Mesendoderm (in vitro differentiated cells): ENCODE measurements around the gene MAK.

ENCODE experiments used
- DNase-seq: peaks from one replicate; pipeline ENCODE4 v3.0.0; 2013
- H2AK5ac ChIP-seq: 2 replicates; pipeline ENCODE4 v1.6.1; 2013; ENCODE audit warnings: low read length, inconsistent platforms
- H2BK120ac ChIP-seq: 2 replicates; pipeline ENCODE4 v1.6.1; 2013; ENCODE audit warnings: low read depth, mild to moderate bottlenecking, low read length, moderate library complexity, mixed read lengths
- H2BK15ac ChIP-seq: replicated peaks from 2 replicates; pipeline ENCODE4 v1.6.1; 2013; ENCODE audit warnings: low read depth, mild to moderate bottlenecking, moderate library complexity
- H2BK5ac ChIP-seq: 2 replicates; pipeline ENCODE4 v1.6.1; 2013; ENCODE audit warnings: low read length, inconsistent platforms
- H3K18ac ChIP-seq: 2 replicates; pipeline ENCODE4 v1.6.1; 2013; ENCODE audit warnings: mild to moderate bottlenecking, low read length, mixed read lengths
- H3K23ac ChIP-seq: one replicate; pipeline ENCODE4 v1.6.1; 2013; ENCODE audit warnings: low read length
- H3K27ac ChIP-seq: 2 replicates; pipeline ENCODE4 v1.5.1; 2013; ENCODE audit warnings: low read depth, mild to moderate bottlenecking, inconsistent platforms, low read length, moderate library complexity
- H3K27me3 ChIP-seq: 2 replicates; pipeline ENCODE4 v1.6.1; 2013; ENCODE audit warnings: low read length, control low read depth, mild to moderate bottlenecking, inconsistent platforms; ENCODE audit not compliant: insufficient read depth, poor library complexity
- H3K36me3 ChIP-seq: 2 replicates; pipeline ENCODE4 v1.6.1; 2013; ENCODE audit warnings: low read length, inconsistent platforms; ENCODE audit not compliant: control insufficient read depth, insufficient read depth
- H3K4ac ChIP-seq: one replicate; pipeline ENCODE4 v1.6.1; 2013; ENCODE audit warnings: low read depth, mild to moderate bottlenecking, low read length, moderate library complexity
- H3K4me1 ChIP-seq: 2 replicates; pipeline ENCODE4 v1.6.1; 2013; ENCODE audit warnings: low read depth, low read length, inconsistent platforms; ENCODE audit not compliant: control insufficient read depth
- H3K4me2 ChIP-seq: 2 replicates; pipeline ENCODE4 v1.6.1; 2013; ENCODE audit warnings: low read length
- H3K4me3 ChIP-seq: 2 replicates; pipeline ENCODE4 v1.5.1; 2013; ENCODE audit warnings: mild to moderate bottlenecking, low read length
- H3K56ac ChIP-seq: one replicate; pipeline ENCODE4 v1.6.1; 2013; ENCODE audit warnings: low read length
- H3K79me1 ChIP-seq: 2 replicates; pipeline ENCODE4 v1.6.1; 2013; ENCODE audit warnings: low read length, inconsistent platforms
- H3K79me2 ChIP-seq: 2 replicates; pipeline ENCODE4 v1.6.1; 2013; ENCODE audit warnings: mild to moderate bottlenecking, low read length; ENCODE audit not compliant: control insufficient read depth, insufficient read depth
- H3K9ac ChIP-seq: 2 replicates; pipeline ENCODE4 v1.6.1; 2013; ENCODE audit warnings: low read length, inconsistent platforms
- H4K5ac ChIP-seq: one replicate; pipeline ENCODE4 v1.6.1; 2013; ENCODE audit warnings: low read length
- H4K8ac ChIP-seq: one replicate; pipeline ENCODE4 v1.6.1; 2013; ENCODE audit warnings: low read depth, mild to moderate bottlenecking, control low read depth, low read length, moderate library complexity
- WGBS: extraction: QIAGEN DNeasy Blood & Tissue Kit; methylation state at CpG from one replicate; pipeline ENCODE4 v1.1.7; 2013; ENCODE audit warnings: low lambda C conversion rate, missing lambda C conversion rate; ENCODE audit not compliant: insufficient coverage; ENCODE audit errors: extremely low coverage; 5-methylcytosine and 5-hydroxymethylcytosine counted together

The MAK gene

DNA sequence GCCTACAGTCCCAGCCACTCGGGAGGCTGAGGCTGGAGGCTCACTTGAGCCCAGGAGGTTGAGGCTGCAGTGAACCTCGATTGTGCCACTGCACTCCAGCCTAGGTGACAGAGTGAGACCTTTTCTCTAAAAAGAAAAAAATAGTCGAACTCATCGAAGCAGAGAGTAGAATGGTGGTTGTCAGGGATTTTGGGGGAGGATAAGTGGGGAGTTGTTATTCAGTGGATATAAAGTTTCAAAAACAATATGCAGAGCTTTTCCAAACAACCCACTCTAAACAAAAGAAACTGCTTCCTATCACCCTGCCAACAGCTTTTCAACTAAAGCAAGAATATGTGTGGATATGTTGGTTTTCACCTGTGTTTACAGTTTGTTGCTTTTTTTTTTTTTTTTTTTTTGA, 11.6 kb upstream of the MAK start:
- H3K79me1 ChIP-seq: no peaks in the 10 kb centered on the region
- no peak overlapping the region for H3K9ac ChIP-seq
- H4K5ac ChIP-seq: no peak overlapping the region
- no peak overlapping the region for H2AK5ac ChIP-seq
- H2BK5ac ChIP-seq: no peak overlapping the region
- H3K27me3 ChIP-seq: no peaks in the 10 kb centered on the region
- no peak for DNase-seq
- no peak overlapping the region for H2BK120ac ChIP-seq
- H3K79me2 ChIP-seq: no peaks in the 10 kb centered on the region
- H3K4me2 ChIP-seq: no peak overlapping the region
- no peak overlapping the region for H3K56ac ChIP-seq
- no peak overlapping the region for H2BK15ac ChIP-seq
- whole genome bisulfite sequencing: no CpG with 5 or more reads among the region's 4 CpGs
- H3K23ac ChIP-seq: no peak overlapping the region
- no peak overlapping the region for H3K18ac ChIP-seq
- H3K4ac ChIP-seq: no peak overlapping the region
- H3K36me3 ChIP-seq: no peaks in the 10 kb centered on the region
- no peak overlapping the region for H3K4me3 ChIP-seq
- no peaks in the 10 kb centered on the region for H3K4me1 ChIP-seq
- H4K8ac ChIP-seq: no peak overlapping the region
- no peak overlapping the region for H3K27ac ChIP-seq

DNA sequence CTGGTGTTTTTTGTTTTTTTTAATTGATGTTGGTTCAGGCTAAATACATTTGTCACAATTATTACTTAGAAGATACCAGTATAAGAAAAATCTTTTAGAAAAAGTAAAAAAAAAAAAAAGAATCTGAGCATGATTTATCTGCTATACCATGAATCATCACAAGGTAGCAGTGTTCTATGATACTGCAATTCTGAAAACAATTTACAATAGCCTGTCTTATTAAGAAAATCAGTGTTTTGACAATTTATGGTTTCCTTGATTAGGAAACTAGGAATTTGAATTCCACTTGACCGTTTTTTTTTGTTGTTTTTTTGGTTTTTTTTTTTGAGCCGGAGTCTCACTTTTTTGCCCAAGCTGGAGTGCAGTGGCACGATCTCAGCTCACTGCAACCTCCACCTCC, 9.3 kb upstream of the MAK start:
- DNase-seq: no peak
- H2AK5ac ChIP-seq: no peak overlapping the region
- no peaks in the 10 kb centered on the region for H3K4me1 ChIP-seq
- H4K5ac ChIP-seq: no peak overlapping the region
- H3K27ac ChIP-seq: no peak overlapping the region
- H3K9ac ChIP-seq: no peak overlapping the region
- no peak overlapping the region for H3K23ac ChIP-seq
- H3K18ac ChIP-seq: no peak overlapping the region
- H2BK5ac ChIP-seq: no peak overlapping the region
- no peaks in the 10 kb centered on the region for H3K27me3 ChIP-seq
- H3K56ac ChIP-seq: no peak overlapping the region
- H2BK120ac ChIP-seq: no peak overlapping the region
- no peaks in the 10 kb centered on the region for H3K79me1 ChIP-seq
- no peak overlapping the region for H4K8ac ChIP-seq
- WGBS: no CpG with 5 or more reads among the region's 3 CpGs
- no peak overlapping the region for H3K4ac ChIP-seq
- H3K4me2 ChIP-seq: no peak overlapping the region
- H2BK15ac ChIP-seq: no peak overlapping the region
- H3K36me3 ChIP-seq: no peaks in the 10 kb centered on the region
- H3K79me2 ChIP-seq: no peaks in the 10 kb centered on the region
- H3K4me3 ChIP-seq: no peak overlapping the region

DNA sequence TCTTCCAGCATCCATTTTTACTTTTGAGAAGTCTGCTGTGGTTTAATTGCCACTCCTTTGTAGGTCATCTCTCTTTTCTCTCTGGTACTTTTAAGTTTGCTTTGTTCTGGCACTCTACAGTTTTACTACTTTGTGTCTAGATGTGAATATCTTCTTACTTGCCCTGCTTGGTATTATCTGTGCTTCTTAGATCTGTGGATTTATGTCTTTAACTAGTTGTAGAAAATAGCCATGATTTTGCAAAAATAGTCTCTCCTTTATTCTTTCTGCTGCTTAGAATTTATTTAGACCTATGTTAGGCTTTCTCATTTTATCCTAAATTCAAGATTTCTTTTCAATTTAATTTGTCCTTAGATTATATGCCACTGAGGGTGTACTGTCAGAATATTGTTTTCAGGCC, 5.2 kb upstream of the MAK start:
- Histone ChIP-seq H3K4me1 (no peaks in the 10 kb centered on the region), H3K56ac (no peak overlapping the region), H3K4me2 (no peak overlapping the region), H3K27me3 (no peaks in the 10 kb centered on the region), H3K27ac (no peak overlapping the region), H3K79me2 (no peaks in the 10 kb centered on the region), H3K36me3 (no peaks in the 10 kb centered on the region), H3K4ac (no peak overlapping the region), H3K4me3 (no peak overlapping the region), H3K9ac (no peak overlapping the region), H4K5ac (no peak overlapping the region), H2BK5ac (no peak overlapping the region), H2AK5ac (no peak overlapping the region), H3K23ac (no peak overlapping the region), H3K79me1 (no peaks in the 10 kb centered on the region), H2BK15ac (no peak overlapping the region), H4K8ac (no peak overlapping the region), H2BK120ac (no peak overlapping the region), H3K18ac (no peak overlapping the region)
- no peak for DNase-seq

DNA sequence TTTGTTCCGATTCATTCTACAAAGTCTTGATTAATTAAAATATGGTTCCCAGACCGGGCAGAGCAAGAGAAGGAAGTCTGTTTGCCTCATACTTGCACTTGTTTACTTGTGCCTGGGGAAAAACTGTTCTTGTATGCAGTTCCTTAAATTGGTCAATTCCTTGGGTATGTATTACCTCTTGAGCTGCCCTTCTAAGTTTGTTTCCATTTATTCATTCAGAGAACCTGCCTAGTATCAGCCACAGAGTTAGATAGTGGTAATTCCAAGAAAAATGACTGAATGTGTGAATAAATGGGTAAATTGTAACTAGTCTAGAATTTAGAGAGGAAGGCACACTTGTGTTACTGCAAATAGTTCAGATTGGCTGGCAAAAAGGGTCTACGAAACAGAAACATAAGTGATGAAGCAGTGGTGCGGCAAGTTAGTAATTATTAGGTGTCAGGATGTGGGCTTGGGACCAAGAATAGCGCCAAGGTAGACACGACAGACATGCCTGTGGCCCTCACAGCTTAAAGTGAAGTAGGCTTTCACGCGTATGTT, 525 bp upstream of the MAK start:
- Histone ChIP-seq H3K4ac (no peak overlapping the region), H3K4me3 (no peak overlapping the region), H3K36me3 (no peaks in the 10 kb centered on the region), H3K4me1 (no peaks in the 10 kb centered on the region), H3K27me3 (peaks cover 2% of the 10 kb centered on the region), H2AK5ac (no peak overlapping the region), H3K9ac (no peak overlapping the region), H3K27ac (no peak overlapping the region), H2BK5ac (no peak overlapping the region), H3K23ac (no peak overlapping the region), H3K79me1 (no peaks in the 10 kb centered on the region), H3K18ac (no peak overlapping the region), H2BK120ac (no peak overlapping the region), H4K5ac (no peak overlapping the region), H4K8ac (no peak overlapping the region), H3K79me2 (no peaks in the 10 kb centered on the region), H2BK15ac (no peak overlapping the region), H3K56ac (no peak overlapping the region), H3K4me2 (no peak overlapping the region)
- DNase-seq: no peak
- no CpG with 5 or more reads among the region's 8 CpGs for WGBS

DNA sequence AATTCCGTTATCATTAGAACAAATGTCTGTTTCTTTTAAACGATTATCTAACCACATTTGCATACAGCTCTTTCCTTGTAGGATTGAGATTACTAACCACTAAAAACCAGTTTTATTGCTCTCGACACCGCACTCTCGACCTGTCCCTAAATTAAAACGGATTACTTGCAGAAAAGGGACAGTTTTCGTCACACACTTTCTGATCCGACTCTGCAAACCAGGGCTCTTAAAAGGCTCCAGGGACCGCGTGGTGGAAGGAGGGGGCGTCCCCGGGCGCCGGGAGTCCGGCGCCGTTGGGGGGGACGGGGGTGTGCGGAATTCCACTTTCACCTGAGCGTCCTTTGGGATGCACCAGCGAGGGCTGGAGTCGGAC, 731 bp downstream of the MAK start:
- no peak overlapping the region for H2AK5ac ChIP-seq
- H4K8ac ChIP-seq: no peak overlapping the region
- no peak overlapping the region for H2BK15ac ChIP-seq
- H3K18ac ChIP-seq: no peak overlapping the region
- peak overlapping the region; percentile 60 for H3K4me3 ChIP-seq
- H3K9ac ChIP-seq: peak overlapping the region; percentile 64
- no peaks in the 10 kb centered on the region for H3K79me2 ChIP-seq
- H4K5ac ChIP-seq: no peak overlapping the region
- no peaks in the 10 kb centered on the region for H3K79me1 ChIP-seq
- peak overlapping the region; percentile 78 for H3K56ac ChIP-seq
- H3K23ac ChIP-seq: no peak overlapping the region
- no peak overlapping the region for H2BK5ac ChIP-seq
- WGBS: no CpG with 5 or more reads among the region's 22 CpGs
- peak overlapping the region; percentile 51 for H3K27ac ChIP-seq
- no peak overlapping the region for H2BK120ac ChIP-seq
- no peaks in the 10 kb centered on the region for H3K36me3 ChIP-seq
- no peaks in the 10 kb centered on the region for H3K4me1 ChIP-seq
- H3K4me2 ChIP-seq: peak overlapping the region; percentile 95
- no peak overlapping the region for H3K4ac ChIP-seq
- DNase-seq: peak; percentile 59
- peaks cover 2% of the 10 kb centered on the region for H3K27me3 ChIP-seq

DNA sequence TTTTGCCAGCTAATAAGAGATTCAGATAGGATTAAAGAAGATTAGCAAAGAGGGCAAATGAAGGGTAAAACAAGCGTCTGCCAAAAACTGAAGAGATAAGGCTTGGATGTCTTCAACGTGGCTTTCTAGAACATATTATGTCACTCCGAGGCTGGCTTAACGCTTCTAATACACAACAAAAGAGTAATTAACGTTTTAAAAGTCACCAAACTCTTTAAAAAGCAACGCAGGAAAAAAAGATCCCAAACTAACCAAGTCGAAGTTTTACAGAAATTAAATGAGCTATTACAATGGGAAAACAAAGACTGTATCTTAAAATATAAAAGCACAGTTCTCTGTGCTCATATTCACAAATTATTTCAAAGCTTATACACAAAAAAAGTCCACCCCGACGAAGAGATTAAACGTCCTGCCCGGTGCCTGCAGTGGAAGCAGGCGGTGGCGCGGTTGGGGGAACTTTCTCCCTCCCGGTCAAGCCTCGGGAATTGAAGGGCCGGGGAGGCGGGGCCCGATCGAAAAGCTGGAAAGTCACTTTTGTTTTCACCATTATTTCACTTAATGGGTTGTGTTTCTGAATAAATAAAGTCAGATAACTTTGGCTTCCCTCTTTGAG, 1.2 kb downstream of the MAK start:
- Histone ChIP-seq H2BK5ac (no peak overlapping the region), H3K36me3 (no peaks in the 10 kb centered on the region), H2BK15ac (no peak overlapping the region), H4K8ac (no peak overlapping the region), H3K56ac (no peak overlapping the region), H3K4me2 (peak overlapping the region; percentile 95), H3K79me1 (no peaks in the 10 kb centered on the region), H3K27ac (no peak overlapping the region), H2AK5ac (no peak overlapping the region), H3K18ac (no peak overlapping the region), H3K9ac (peak overlapping the region; percentile 9), H3K4ac (no peak overlapping the region), H3K79me2 (no peaks in the 10 kb centered on the region), H3K4me1 (no peaks in the 10 kb centered on the region), H4K5ac (no peak overlapping the region), H3K4me3 (no peak overlapping the region), H2BK120ac (no peak overlapping the region), H3K27me3 (peaks cover 2% of the 10 kb centered on the region), H3K23ac (no peak overlapping the region)
- WGBS: no CpG with 5 or more reads among the region's 20 CpGs
- peak; percentile 46 for DNase-seq
